Thoracic aorta (tissue), 2 donors: Measurements from ENCODE around the gene TENT5A. TPM values are rescaled to one million over a fixed set of nuclear protein-coding genes. Genes with fewer than 3 reads are reported as not detected.
"Not testable (repeated sequence)": the region's sequence is repeated elsewhere in the genome, so short reads cannot be mapped to it uniquely, and the experiment has no call there.

Experiments
- ATAC-seq: fragments of 150-250 bp; one replicate; pipeline ENCODE4 v1.8.0; 2017; ENCODE audit warnings: low read depth; ENCODE audit not compliant: insufficient number of reproducible peaks, low FRiP score
- DNase-seq: peaks from one replicate; pipeline ENCODE4 v3.0.0-alpha.2; 2020; ENCODE audit warnings: low spot score
- H3K27ac ChIP-seq, 2 donors: fragments of 200-600 bp; sonication (generic); 1 replicate in 1 of 2; 2 replicates in 1 of 2; pipeline ENCODE4 v1.5.1; 2016; ENCODE audit warnings: mild to moderate bottlenecking in 2 of 2, moderate library complexity in 2 of 2
- H3K27me3 ChIP-seq: fragments of 200-600 bp; sonication (generic); replicated peaks from 2 replicates; pipeline ENCODE4 v1.6.0; 2016; ENCODE audit warnings: mild to moderate bottlenecking; ENCODE audit not compliant: insufficient read depth
- H3K36me3 ChIP-seq: fragments of 200-600 bp; sonication (generic); one replicate; pipeline ENCODE4 v1.5.1; 2016
- H3K4me1 ChIP-seq, 2 donors: fragments of 200-600 bp; sonication (generic); 1 replicate in 1 of 2; 2 replicates in 1 of 2; pipeline versions ENCODE4 v1.5.1 to v1.6.0; 2016; ENCODE audit warnings: low read depth in 2 of 2, mild to moderate bottlenecking in 1 of 2; ENCODE audit not compliant: control insufficient read depth in 1 of 2
- H3K4me3 ChIP-seq: fragments of 200-600 bp; sonication (generic); 2 replicates; pipeline ENCODE4 v1.5.1; 2016; ENCODE audit warnings: mild to moderate bottlenecking
- H3K9me3 ChIP-seq: fragments of 200-600 bp; sonication (generic); 2 replicates; pipeline ENCODE4 v1.5.1; 2016
- CTCF ChIP-seq: fragments of 200-600 bp; sonication (generic); IDR thresholded peaks from one replicate; pipeline ENCODE4 v1.5.1; 2019; ENCODE audit warnings: antibody characterized with exemption
- total RNA-seq, 2 donors: library from RNA; depleted of rRNA; stranded (reverse); fragments of >200 nt; gene quantifications; one replicate each; pipeline versions ENCODE4 v1.1.0 to v1.2.3, GENCODE V29; 2016

Gene TENT5A
- total RNA-seq, 2 donors from 2014 or later = 40.5 to 53.2 TPM

DNA sequence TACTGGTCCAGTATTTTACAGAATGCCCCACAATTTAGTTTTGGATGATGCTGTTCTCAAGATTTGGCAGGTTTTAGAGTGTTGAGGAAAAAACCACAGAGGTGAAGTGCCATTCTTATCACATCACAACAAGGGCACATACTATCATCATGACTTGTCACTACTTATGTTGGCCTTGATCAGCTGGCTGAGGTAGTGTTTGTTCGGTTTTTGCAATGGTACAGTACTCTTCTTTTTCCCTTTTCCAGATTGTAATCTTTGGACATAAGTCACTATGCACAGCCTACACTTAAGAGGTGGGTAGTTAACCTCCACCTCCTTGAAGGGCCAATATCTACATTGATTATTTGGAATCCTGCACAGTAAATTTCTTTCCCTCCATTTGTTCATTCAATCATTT is 8.8 kb downstream of the TENT5A start:
- no peak for TF ChIP-seq CTCF
- no peak overlapping the region for H3K27ac ChIP-seq

GRCh38 chr6:81741689-81742088 is 10.8 kb downstream of the TENT5A start:
- no peak for ATAC-seq
- no peaks in the 10 kb centered on the region for H3K36me3 ChIP-seq
- no peaks in the 10 kb centered on the region for H3K27me3 ChIP-seq
- no peak overlapping the region for H3K27ac ChIP-seq
- H3K9me3 ChIP-seq = no peaks in the 10 kb centered on the region
- no peak overlapping the region for H3K4me3 ChIP-seq
- no peak for DNase-seq
- H3K4me1 ChIP-seq = peaks cover 2 to 38% of the 10 kb centered on the region in 2 donors
- TF ChIP-seq CTCF = no peak

More for the DNA sequence above, 8.8 kb downstream of the TENT5A start:
- DNase-seq (no peak), ATAC-seq (peak; percentile 55)
- H3K9me3 ChIP-seq = no peaks in the 10 kb centered on the region
- no peak overlapping the region for H3K4me3 ChIP-seq
- H3K36me3 ChIP-seq = no peaks in the 10 kb centered on the region
- H3K4me1 ChIP-seq = peaks cover 11 to 55% of the 10 kb centered on the region in 2 donors
- no peaks in the 10 kb centered on the region for H3K27me3 ChIP-seq

DNA sequence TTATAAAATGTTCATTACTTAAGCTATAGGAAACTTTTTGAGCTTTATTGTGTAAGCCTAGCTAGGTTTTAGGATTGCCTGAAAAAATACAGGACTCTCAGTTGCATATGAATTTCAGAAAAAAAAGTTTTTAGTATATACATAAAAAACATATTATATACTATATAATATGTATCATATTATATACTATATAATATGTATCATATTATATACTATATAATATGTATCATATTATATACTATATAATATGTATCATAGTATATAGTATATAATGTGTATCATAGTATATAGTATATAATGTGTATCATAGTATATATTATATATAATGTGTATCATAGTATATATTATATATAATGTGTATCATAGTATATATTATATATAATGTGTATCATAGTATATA is 11.9 kb downstream of the TENT5A start:
- not testable (repeated sequence) for H3K36me3 ChIP-seq

DNA sequence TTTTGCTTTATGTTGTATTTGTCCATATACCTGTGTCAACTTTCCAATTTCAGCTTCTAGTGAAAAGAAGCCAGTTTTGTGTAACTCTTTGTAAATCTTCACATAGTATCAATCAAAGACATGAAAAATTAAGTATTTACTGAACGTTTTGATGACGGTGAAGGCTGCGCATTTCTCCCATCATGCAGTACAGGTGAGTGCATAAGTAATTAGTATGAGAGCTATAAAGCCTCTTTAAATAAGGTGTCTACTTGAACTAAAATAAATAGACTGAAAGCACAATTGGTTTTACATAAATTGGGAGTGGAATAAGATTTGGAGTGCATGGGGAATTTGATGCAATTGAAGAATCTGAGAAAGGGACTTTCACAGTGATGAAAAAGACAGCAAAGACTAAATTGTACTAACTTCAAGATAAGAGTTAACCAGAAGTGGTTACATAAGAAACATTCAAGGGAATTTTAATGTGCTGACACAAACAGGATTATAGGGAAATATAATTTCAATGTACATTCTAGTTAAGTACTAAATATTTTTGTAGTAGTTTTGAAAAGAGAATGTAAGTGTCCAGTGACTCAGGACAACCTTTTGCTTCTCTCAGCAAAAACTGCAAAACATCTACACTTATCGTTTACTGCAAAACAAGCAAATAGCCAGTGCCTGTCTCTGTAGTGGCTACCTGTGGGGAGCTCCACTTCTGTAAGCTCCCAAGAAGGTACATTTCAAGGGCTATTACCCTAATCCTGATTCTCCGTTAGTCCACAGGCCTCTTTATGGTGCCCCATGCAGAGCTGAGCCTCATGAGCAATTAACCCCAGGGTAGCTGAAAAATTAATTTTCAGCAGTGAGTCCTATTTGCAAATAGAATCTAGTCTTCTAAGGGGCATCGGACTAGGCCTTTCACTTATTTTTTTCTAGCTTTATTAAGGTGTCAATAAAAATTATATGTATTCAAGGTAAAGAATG is 13.0 kb downstream of the TENT5A start:
- no peak for ATAC-seq
- Histone ChIP-seq H3K27ac (no peak overlapping the region), H3K9me3 (no peaks in the 10 kb centered on the region), H3K4me1 (peaks cover under 1 to 17% of the 10 kb centered on the region in 2 donors), H3K4me3 (no peak overlapping the region), H3K36me3 (no peaks in the 10 kb centered on the region), H3K27me3 (no peaks in the 10 kb centered on the region)
- no peak for DNase-seq
- TF ChIP-seq CTCF = no peak

More for the DNA sequence above, 11.9 kb downstream of the TENT5A start:
- H3K4me1 ChIP-seq = peaks cover 2 to 27% of the 10 kb centered on the region in 2 donors
- H3K27ac ChIP-seq, DNase-seq, H3K9me3 ChIP-seq, H3K4me3 ChIP-seq, H3K27me3 ChIP-seq, ATAC-seq: not testable (repeated sequence)

DNA sequence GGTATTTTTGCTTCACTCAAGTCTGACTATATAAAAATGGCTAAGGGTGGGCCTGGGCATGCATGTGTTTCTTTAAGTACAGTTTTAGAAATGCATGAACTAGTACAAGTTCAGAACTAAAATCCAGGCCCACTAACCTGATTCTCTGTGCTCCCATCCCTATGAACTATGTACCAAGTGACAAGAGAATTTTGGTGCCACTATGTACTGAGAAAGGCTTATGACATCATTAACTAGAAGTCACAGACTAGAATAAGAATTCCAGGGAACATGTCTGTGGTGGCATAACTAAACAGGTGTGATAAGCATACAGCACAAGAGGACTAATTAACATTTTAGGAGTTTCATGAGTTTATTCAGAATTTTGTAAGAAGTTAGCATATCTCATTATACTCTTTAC is 16.1 kb downstream of the TENT5A start:
- no peak for TF ChIP-seq CTCF
- ATAC-seq (no peak), DNase-seq (no peak)
- H3K9me3 ChIP-seq = no peaks in the 10 kb centered on the region
- no peak overlapping the region for H3K4me3 ChIP-seq
- H3K36me3 ChIP-seq = no peaks in the 10 kb centered on the region
- no peak overlapping the region for H3K27ac ChIP-seq
- H3K4me1 ChIP-seq = no peaks in the 10 kb centered on the region
- no peaks in the 10 kb centered on the region for H3K27me3 ChIP-seq
